Panc1 (cell line): ENCODE results near the gene CACNA1D. TPM values are rescaled to one million over a fixed set of nuclear protein-coding genes. Genes with fewer than 3 reads are reported as not detected.

ENCODE experiments used
- ATAC-seq: fragments of 200-7000 bp; cut with Tn5 transposase; 2 replicates; pipeline ENCODE4 v1.9.1; 2020; ENCODE audit warnings: mild to moderate bottlenecking, moderate library complexity
- BruUV-seq: library from RNA; stranded (reverse); fragments of 400-500 nt; replicated peaks from 2 replicates; lab custom pipeline; 2021; lab: Mats Ljungman, UMichigan
- CTCF ChIA-PET: fragments of 300-600 bp; sonication (Branson Sonifier 250); formaldehyde crosslinking; loops from one replicate; lab custom pipeline; 2022; ENCODE audit warnings: antibody characterized with exemption; lab: Charles Lee
- POLR2A ChIA-PET: fragments of 300-600 bp; sonication (Branson Sonifier 250); formaldehyde crosslinking; loops from one replicate; lab custom pipeline; 2022; ENCODE audit warnings: antibody characterized with exemption; lab: Charles Lee
- DNase-seq: peaks from one replicate; pipeline ENCODE4 v3.0.0-alpha.2; 2010; ENCODE audit warnings: low read depth, low spot score
- H3K27ac ChIP-seq: 2 replicates; pipeline ENCODE4 v1.5.1; 2011; ENCODE audit warnings: mild to moderate bottlenecking, low read length, inconsistent platforms
- H3K27me3 ChIP-seq: fragments of 200-500 bp; sonication (Bioruptor generic); 2 replicates; pipeline ENCODE4 v1.6.0; 2014; ENCODE audit warnings: low read length, inconsistent platforms; ENCODE audit not compliant: control insufficient read depth, insufficient read depth
- H3K36me3 ChIP-seq: fragments of 200-500 bp; sonication (Bioruptor generic); 2 replicates; pipeline ENCODE4 v1.5.1; 2014; ENCODE audit warnings: inconsistent platforms, mild to moderate bottlenecking, low read length, moderate library complexity; ENCODE audit not compliant: control insufficient read depth, insufficient read depth
- H3K4me1 ChIP-seq: 2 replicates; pipeline ENCODE4 v1.5.1; 2011; ENCODE audit warnings: inconsistent platforms, mild to moderate bottlenecking, low read length, moderate library complexity; ENCODE audit not compliant: control insufficient read depth, insufficient read depth
- H3K4me3 ChIP-seq, 2 experiments: 2 replicates each; pipeline ENCODE4 v1.5.1; 2011 to 2012; ENCODE audit warnings: low read depth in 2 of 2, low read length in 2 of 2, mild to moderate bottlenecking in 2 of 2, inconsistent platforms in 1 of 2, moderate library complexity in 1 of 2
- H3K9me3 ChIP-seq: fragments of 200-500 bp; sonication (Bioruptor generic); 2 replicates; pipeline ENCODE4 v1.5.1; 2014; ENCODE audit warnings: low read depth, mild to moderate bottlenecking, inconsistent platforms, low read length, moderate library complexity; ENCODE audit not compliant: control insufficient read depth, insufficient read depth
- POLR2AphosphoS5 ChIP-seq: IDR thresholded peaks from 2 replicates; pipeline ENCODE4 v1.6.1; 2012; ENCODE audit warnings: mild to moderate bottlenecking, low read depth, low read length, moderate library complexity
- SIN3A ChIP-seq: IDR thresholded peaks from 2 replicates; pipeline ENCODE4 v1.6.1; 2012; ENCODE audit warnings: low read depth, mild to moderate bottlenecking, low read length, moderate library complexity, borderline replicate concordance; ENCODE audit not compliant: insufficient read depth
- TCF7L2 ChIP-seq: IDR thresholded peaks from 2 replicates; pipeline ENCODE4 v1.6.1; 2011; ENCODE audit warnings: mild to moderate bottlenecking, low read depth, low read length, inconsistent platforms
- in situ Hi-C: cut with HindIII; loops from 2 replicates; pipeline ENCODE4 v1.10.0; 2016; ENCODE audit warnings: low sequenced_read_pairs, low pct_unique_long_range_greater_than_20kb
- intact Hi-C: fragments of 100-400 bp; cut with micrococcal nuclease; formaldehyde crosslinking; loops from one replicate; pipeline ENCODE4 v1.10.0; 2022; ENCODE audit not compliant: unreplicated experiment
- total RNA-seq: library from RNA; stranded (reverse); gene quantifications from one replicate; pipeline ENCODE4 v1.2.1, GENCODE V29; 2021; ENCODE audit not compliant: unreplicated experiment
- TF ChIP-seq, protein P1 (sequence below): fragments of 450-650 bp; IDR thresholded peaks from 2 replicates; pipeline ENCODE4 v1.5.1; 2017; ENCODE audit warnings: mild to moderate bottlenecking
- TF ChIP-seq, protein P2 (sequence below), 2 experiments: IDR thresholded peaks; 2 replicates each; pipeline ENCODE4 v1.6.1; 2011 to 2012; ENCODE audit warnings: low read depth in 2 of 2, control low read depth in 1 of 2, low read length in 1 of 2, mild to moderate bottlenecking in 1 of 2, moderate library complexity in 1 of 2; ENCODE audit not compliant: insufficient read depth in 1 of 2

Gene CACNA1D
- total RNA-seq, 1 experiment from 2014 or later, result 23.0 TPM

DNA sequence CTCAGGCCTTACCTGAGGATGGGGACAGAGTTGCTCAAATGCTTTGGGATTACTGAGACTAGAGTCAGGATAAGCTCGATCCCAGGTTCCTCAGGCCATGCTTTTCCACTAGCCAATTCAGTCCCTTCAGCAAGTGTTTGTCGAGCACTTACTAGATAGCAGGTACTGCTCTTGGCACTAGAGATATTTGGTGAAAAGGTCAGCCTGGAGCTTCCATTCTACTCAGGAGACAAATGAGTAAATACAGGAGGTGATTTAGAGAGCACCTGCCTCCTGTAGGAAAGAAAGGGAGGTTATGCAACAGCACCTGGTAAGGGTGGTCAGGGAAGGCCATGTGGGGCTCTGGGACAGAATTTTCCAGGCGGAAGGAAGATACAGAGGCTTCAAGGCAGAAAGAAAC, 99.9 kb downstream of the CACNA1D start:
- DNase-seq, result no peak
- CTCF ChIA-PET, result no interaction called here
- no TSS peak for BruUV-seq
- TF ChIP-seq POLR2AphosphoS5 (no peak), TCF7L2 (no peak), SIN3A (no peak)
- TF ChIP-seq, protein P1, sequence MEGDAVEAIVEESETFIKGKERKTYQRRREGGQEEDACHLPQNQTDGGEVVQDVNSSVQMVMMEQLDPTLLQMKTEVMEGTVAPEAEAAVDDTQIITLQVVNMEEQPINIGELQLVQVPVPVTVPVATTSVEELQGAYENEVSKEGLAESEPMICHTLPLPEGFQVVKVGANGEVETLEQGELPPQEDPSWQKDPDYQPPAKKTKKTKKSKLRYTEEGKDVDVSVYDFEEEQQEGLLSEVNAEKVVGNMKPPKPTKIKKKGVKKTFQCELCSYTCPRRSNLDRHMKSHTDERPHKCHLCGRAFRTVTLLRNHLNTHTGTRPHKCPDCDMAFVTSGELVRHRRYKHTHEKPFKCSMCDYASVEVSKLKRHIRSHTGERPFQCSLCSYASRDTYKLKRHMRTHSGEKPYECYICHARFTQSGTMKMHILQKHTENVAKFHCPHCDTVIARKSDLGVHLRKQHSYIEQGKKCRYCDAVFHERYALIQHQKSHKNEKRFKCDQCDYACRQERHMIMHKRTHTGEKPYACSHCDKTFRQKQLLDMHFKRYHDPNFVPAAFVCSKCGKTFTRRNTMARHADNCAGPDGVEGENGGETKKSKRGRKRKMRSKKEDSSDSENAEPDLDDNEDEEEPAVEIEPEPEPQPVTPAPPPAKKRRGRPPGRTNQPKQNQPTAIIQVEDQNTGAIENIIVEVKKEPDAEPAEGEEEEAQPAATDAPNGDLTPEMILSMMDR, result no peak
- TF ChIP-seq, protein P2, sequence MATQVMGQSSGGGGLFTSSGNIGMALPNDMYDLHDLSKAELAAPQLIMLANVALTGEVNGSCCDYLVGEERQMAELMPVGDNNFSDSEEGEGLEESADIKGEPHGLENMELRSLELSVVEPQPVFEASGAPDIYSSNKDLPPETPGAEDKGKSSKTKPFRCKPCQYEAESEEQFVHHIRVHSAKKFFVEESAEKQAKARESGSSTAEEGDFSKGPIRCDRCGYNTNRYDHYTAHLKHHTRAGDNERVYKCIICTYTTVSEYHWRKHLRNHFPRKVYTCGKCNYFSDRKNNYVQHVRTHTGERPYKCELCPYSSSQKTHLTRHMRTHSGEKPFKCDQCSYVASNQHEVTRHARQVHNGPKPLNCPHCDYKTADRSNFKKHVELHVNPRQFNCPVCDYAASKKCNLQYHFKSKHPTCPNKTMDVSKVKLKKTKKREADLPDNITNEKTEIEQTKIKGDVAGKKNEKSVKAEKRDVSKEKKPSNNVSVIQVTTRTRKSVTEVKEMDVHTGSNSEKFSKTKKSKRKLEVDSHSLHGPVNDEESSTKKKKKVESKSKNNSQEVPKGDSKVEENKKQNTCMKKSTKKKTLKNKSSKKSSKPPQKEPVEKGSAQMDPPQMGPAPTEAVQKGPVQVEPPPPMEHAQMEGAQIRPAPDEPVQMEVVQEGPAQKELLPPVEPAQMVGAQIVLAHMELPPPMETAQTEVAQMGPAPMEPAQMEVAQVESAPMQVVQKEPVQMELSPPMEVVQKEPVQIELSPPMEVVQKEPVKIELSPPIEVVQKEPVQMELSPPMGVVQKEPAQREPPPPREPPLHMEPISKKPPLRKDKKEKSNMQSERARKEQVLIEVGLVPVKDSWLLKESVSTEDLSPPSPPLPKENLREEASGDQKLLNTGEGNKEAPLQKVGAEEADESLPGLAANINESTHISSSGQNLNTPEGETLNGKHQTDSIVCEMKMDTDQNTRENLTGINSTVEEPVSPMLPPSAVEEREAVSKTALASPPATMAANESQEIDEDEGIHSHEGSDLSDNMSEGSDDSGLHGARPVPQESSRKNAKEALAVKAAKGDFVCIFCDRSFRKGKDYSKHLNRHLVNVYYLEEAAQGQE (IDR thresholded peaks at IDR 0.05; ENCODE audit: insufficient read depth in 1 of 2, low read depth in 2 of 2, low read length in 1 of 2), result no peak
- POLR2A ChIA-PET, result no interaction called here
- intact Hi-C loops (no loop called here), in situ Hi-C loops (no loop called here)
- H3K9me3 ChIP-seq, result no peaks in the 10 kb centered on the region
- no peak overlapping the region for H3K27ac ChIP-seq
- H3K27me3 ChIP-seq, result no peaks in the 10 kb centered on the region
- no peaks in the 10 kb centered on the region for H3K36me3 ChIP-seq
- H3K4me3 ChIP-seq, result no peak overlapping the region
- peaks cover 4% of the 10 kb centered on the region for H3K4me1 ChIP-seq
- ATAC-seq, result no peak

DNA sequence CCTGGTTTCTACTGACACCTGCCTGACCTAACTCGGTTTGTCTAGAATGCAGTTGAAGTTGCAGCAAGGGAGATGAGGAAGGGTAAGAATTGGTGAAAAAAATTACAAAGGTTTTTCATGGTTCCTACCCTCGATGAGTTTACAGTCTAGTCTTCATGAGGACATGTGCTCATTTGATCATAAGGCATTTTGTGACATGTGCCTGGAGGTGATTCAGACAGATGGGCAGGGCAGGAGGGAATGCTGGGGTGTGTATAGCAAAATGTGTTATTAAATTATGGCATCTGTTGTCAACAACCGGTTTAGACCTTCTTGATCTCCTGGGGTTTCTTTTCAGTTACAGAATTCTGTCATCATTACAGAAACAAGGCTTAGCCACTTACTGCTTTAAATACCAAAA, 101.2 kb downstream of the CACNA1D start:
- TF ChIP-seq, protein P1, result no peak
- no peaks in the 10 kb centered on the region for H3K36me3 ChIP-seq
- no peaks in the 10 kb centered on the region for H3K27me3 ChIP-seq
- DNase-seq, result no peak
- H3K9me3 ChIP-seq, result no peaks in the 10 kb centered on the region
- BruUV-seq, result no TSS peak
- H3K4me1 ChIP-seq, result peaks cover 4% of the 10 kb centered on the region
- intact Hi-C loops, result no loop called here
- H3K27ac ChIP-seq, result no peak overlapping the region
- ATAC-seq, result no peak
- POLR2A ChIA-PET, result no interaction called here
- no peak overlapping the region for H3K4me3 ChIP-seq
- CTCF ChIA-PET, result no interaction called here
- in situ Hi-C loops, result no loop called here
